HG02623 (cell line): ENCODE measurements around the gene RSPH10B.
"Not testable (repeated sequence)": the region's sequence is repeated elsewhere in the genome, so short reads cannot be mapped to it uniquely, and the experiment has no call there.

Experiments used
- ATAC-seq: cut with Tn5 transposase; IDR thresholded peaks from one replicate; pipeline ENCODE4 v1.9.1; 2021; ENCODE audit warnings: moderate library complexity; ENCODE audit not compliant: unreplicated experiment

Gene RSPH10B

DNA sequence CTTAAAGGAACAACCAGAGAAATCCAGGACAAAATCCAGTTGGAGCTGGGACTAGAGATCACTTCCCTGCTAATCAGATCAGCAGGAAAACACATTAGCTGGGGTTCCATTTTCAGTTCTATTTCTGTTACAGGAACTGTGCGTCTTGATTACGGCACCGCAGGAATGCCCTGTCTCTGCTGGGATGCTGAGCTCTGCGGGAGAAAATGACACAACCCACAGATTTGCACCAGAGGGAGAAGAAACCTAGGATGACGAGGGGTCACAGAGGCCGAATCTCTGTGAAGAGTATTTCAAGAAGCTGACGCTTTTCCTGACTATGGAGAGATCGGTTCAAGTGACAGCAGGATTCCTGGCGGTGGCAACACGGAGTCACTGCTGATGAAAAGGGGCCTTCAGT is 40.2 kb downstream of the RSPH10B start:
- ATAC-seq: not testable (repeated sequence)

DNA sequence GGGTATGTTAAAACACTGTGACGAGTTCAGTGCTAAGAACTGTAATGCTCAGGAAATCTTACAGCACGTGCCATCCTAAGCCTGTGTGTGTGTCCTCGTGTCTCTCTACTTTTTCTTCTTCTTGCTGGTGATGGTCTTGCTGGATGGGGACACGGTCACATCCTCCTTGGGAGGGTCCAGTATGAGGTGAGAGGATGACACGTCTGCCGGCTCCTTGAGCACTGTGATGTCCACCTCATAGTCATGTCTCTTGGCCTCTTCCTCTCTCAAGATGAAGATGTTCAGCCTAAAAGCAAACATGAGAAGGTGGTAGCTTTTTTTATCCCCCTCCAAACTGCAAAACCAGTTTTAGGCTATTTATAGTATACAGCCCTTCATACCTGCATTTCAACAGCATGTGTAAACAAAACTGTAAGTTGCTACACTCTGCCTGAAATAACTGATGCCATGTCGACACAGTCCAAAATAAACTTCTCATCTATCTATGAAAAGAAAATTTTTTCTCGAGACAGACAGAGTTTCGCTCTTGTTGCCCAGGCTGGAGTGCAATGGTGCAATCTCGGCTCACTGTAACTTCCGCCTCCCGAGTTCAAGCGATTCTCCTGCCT is 44.1 kb downstream of the RSPH10B start:
- not testable (repeated sequence) for ATAC-seq

DNA sequence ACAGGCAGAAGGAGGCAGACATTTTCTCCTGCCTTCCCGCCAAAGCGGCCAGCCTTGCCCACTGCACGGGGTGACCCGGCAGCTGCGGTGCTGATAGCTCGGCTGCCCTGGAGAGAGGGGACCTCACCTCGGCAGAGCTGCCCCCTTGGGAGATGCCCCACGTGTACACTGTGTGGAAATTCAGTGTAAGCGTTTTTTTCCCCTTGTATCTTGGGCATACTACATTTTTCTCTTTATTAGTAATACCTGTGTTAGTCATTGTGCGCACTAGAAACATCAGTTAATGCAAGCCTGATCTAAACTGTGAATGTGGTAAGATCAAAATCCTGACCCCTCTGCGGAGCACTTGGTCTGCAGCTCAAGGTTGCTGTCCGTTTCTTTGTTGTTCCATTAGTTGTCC is 45.9 kb downstream of the RSPH10B start:
- not testable (repeated sequence) for ATAC-seq

DNA sequence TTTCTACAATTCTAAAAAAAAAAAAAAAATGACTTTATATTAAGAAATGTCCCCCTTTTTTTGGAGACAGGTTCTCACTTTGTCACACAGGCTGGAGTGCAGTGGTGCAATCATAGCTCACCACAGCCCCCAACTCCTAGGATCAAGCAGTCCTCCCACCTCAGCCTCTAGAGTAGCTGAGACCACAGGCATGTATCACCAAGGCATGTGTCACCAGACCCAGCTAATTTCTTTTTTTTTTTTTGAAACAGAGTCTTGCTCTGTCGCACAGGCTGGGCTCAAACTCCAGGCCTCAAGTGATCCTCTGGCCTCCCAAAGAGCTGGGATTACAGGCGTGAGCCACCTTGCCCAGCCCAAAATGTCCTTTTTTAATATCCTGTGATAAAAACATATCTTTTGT is 46.3 kb downstream of the RSPH10B start:
- ATAC-seq: not testable (repeated sequence)

DNA sequence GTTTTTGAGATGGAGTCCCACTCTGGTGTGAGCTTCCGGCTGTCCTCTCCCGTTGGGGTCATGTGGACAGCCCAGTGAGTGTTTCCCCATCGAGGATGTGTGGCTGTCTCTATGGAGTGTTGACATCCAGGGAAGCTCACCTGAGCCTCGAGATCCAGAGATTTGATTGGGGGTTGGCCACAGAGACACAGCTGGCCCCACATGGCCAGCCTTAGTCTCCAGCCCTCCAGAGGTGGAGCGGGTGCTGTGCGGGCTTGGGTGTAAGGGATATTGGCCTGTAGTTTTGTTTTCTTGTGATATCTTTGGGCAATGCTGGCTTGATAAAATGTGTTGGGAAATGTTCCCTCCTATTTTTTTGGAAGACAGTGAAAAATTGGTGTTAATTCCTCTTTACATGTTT is 54.0 kb downstream of the RSPH10B start:
- not testable (repeated sequence) for ATAC-seq

DNA sequence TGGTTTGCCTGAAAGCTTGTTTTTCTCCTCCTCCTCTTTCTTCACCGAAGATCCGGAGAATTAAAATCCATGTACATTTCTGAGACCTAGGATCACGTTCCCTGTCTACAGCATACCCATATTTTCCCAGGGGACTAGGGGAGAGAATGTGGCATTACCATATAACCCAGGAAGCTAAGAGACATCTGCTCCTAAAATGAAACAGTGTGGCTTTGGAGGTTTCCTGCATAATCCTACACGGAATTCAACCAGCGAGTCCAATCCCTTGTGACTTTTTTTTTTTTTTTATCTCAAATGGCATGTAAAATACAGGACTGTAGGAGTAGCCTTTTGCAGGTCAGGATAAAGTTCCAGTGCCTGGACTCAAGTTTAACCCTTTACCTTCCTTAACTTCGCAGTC is 61.7 kb downstream of the RSPH10B start:
- ATAC-seq: not testable (repeated sequence)

DNA sequence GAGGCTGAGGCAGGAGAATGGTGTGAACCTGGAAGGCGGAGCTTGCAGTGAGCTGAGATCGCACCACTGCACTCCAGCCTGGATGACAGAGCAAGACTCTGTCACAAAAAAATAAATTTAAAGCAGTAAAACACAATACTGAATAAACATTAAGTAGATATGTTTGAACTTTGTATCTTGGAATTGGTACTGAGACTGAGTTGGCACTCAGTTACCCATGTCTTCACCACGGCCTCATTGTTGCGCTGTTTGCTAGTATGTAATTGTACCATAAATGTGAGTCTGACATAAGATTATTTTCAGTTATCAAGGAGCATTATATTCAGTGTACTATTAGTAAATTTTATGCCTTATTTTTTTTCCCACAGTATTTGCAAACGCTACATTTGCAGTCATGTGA is 65.8 kb downstream of the RSPH10B start:
- ATAC-seq: not testable (repeated sequence)

DNA sequence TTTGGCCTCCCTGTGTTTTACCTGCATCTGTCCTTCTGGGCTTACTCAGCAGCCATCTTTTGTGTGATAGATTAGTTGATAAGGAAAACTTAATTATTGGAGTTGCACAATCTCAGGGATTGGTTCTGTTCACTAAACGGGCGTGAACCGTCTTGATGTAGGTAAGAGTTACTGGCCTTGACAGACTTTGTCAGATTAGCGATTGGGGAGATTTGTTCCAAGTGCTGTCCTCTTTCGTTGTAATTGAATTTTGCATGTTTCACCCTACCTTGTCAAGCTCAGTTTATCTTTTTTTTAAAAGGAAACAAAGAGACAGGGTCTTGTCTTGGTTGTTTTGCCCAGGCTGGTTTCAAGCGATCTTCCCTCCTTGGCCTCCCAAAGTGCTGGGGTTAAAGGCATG is 67.5 kb downstream of the RSPH10B start:
- ATAC-seq: not testable (repeated sequence)

DNA sequence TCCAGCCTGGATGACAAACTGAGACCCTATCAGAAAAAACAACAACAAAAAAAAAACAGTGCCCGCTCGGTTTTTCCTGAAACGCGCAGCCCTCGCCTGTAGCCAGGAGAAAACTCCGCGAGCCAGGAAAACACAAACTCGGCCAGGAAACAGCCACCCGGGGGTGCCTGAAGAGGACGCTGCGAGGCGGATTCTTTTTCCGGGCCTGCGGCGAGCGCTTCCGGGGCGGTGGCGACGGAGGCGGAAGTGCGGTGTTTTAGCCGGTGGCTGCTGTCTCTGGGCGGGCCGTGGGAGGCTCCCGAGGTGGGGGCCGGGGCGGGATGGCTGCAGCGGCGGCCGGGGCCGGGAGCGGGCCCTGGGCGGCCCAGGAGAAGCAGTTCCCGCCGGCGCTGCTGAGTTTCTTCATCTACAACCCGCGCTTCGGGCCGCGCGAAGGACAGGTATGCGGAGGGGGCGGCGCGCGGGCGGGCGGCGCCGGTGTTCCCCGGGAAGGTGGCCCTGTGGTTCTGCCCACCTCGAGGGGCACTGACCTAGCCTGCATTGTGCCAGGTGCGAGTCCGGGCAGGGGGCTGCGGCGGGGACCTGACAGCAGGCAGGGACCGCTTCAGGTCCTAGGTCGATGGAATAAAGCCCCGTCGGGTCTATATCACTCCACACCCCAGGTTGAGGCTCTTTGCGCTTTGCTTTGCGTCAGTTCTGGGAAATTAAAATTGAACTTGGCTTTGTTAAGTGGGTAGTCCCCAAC is 71.8 kb downstream of the RSPH10B start, which contains the start of gene CCZ1:
CCZ1 (plus strand) TSS at position 254 of the 745 bp plus-strand sequence; CDS start at position 321, 67 bp downstream.
- peak; percentile 87 for ATAC-seq

DNA sequence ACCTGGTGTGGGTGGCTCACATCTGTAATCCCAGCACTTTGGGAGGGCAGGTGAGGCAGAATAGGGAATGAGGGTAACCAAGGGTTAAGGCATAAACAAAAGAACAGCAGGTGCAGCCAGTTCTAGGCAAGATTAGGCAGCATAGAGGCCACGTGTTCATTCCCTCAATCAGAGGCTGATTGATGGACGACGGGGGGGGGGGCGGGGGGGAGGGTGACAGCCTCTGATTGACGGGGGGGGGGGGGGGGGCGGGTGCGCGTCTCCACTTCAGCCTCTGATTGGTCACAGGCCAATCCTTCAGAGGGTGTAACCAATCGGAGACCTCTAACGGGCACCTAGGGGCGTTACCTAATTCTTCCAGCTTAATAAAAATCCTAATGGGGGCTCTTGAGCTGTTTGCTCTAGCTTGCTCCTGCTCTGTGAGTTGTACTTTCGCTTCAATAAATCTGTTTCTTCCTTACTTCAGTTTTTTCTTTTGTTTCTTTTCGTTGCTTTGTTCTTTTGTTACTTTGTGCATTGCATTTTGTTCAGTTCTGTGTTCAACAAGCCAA is 73.0 kb downstream of the RSPH10B start:
- ATAC-seq: not testable (repeated sequence)

DNA sequence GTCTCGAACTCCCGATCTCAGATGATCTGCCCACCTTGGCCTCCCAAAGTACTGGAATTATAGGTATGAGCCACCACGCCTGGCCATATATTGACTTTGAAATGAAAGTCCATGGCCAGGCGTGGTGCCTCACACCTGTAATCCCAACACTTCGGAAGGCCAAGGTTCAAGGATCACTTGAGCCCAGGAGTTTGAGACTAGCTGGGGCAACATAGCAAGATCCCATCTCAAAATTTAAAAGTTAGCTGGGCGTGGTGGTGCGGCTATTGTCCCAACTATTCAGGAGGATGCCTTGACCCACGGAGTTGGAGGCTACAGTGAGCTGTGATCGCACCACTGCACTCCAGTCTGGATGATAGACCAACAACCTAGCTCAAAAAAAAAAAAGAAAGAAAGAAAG is 78.0 kb downstream of the RSPH10B start:
- ATAC-seq: no peak

DNA sequence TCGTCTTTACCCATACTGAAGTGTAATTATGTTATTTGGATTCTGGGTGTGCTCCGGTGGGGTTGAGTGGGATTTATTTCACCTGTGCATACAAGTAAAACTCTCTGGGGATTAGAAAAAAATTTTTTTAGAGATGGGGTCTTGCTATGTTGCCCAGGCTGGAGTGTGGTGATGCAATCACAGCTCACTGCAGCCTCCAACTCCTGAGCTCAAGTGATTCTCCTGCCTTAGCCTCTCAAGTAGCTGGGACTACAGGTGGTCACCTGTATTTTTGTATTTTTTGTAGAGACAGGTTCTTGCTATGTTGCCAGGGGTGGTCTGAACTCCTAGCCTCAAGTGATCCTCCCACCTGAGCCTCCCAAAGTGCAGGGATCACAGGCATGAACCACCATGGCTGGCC is 80.2 kb downstream of the RSPH10B start:
- not testable (repeated sequence) for ATAC-seq

DNA sequence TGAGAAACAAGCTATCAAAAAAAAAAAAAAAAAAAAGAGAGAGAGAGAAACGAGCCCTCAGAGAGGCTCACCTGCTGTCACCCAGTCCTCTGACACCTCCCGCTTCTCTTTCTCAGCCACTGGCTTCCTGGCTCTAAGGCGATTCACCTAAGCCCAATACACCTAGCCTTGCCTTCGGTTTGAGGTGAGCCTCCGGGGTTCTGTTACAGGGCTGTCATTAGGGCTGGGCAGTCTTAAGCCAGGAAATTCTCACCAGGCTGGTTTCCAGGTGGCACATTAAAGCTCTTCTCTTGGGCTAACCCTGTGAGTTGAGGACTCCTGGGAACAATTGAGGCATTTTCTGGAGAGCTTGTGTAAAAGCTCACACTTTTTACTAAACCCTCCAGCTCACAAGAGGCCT is 82.5 kb downstream of the RSPH10B start:
- ATAC-seq: not testable (repeated sequence)

DNA sequence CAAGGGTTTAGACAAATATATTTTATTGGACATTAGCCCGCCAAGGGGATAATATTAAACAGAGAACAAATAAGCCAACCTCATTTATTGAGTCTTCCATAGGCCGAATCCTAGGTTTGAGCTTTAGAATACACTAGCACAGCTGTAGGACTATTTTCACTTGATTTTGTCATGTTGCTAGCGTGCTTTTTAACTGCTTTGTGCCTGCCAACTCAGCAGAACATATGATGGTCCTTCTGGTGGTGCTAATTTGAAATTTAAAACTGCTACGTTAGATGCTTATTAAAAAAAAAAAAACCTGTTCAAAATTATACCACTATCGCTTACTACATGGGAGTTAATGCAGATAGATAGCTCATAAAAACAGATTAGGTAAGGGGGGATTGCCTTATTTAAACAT is 86.1 kb downstream of the RSPH10B start:
- ATAC-seq: not testable (repeated sequence)

DNA sequence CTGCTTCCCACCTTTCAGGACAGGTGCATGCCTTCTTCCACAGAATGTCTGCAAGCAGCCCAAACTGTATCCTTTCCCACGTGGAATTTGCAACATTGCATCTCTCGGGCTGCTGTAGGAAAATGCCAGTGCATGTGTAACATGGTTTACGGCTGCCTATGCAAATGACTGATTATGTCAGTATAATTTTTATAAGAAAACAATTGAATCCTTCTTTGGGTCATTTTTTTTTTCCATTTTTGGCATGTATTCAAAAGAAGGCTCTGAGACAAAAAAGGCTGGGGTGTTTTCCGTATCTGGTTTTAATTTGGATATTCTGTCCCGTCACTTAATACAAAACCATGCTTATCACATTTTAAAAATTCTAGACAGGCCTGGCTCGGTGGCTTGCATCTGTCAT is 90.4 kb downstream of the RSPH10B start:
- not testable (repeated sequence) for ATAC-seq

DNA sequence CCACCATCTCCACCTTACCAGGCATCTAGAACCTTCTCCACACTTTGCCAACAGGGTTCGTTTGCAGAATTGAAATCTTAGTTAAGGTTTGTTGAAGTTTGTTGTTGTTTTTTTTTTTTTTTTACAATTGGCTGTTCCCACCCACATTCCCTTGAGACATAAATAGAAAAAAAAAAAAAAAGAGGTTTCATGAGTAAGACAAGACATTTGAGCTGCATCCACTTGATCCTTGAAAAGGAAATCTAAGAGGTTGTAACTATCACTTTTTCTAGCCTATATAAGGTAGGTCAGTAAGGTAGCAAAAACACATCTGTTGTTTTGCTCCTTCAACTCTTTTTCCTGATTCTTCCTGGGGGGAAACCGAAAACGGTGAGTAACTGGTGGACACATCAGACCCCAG is 90.9 kb downstream of the RSPH10B start:
- not testable (repeated sequence) for ATAC-seq
